ENCODE results near the gene ALDH3A2.
"Not testable (repeated sequence)": the region's sequence is repeated elsewhere in the genome, so short reads cannot be mapped to it uniquely, and the experiment has no call there.

ALDH3A2 gene

DNA sequence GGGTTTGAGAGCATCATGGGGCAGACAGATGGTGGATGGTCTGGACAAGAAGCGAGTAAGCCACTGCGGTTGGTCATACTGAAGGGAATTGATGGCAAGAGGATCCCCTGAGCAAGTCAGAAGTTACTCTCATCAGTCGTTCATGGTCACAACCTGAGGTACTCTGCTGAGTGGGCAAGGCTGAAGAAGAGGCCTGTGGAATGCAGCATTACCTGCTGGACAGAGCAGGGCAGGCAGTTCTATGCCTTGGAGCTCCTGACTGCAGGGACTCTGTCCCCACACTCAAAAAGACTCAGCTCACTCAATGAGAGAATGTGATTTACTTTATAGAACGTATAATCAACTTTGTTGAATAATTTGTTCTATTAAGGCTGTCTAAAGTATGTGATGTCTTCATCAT, 28.3 kb downstream of the ALDH3A2 start:
- no peak for DNase-seq (ENCODE audit: insufficient read length, low spot score)
- no peak for FAIRE-seq

DNA sequence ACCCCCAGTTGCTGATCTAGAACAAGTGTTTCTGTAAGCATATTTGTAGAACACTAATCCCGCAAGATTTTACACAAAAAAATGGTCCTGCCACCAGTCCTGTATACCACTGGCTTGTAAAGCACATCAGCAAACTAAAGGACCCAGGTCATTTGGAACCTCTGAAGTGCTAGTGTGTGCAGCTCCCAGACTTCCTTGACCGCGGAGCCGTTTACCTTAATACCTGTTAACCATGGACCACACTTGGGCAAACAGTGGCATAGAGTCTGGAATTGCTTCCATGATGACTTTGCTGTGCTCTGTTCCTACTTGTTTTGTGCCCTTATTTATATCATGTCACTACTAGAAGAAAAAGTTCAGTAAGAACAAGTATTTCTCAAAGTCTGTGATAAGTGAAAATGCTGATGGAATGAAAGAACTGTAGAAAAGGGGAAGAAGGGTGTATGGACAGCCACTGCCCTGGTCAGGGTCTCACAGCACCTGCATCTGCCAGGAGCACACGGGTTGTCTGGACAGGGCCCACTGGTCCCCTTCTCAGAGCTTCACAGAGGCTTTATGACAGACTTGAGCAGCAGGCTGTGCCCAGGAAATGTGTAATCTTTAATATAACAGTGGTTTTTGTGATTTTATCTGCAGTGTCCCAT, 29.3 kb downstream of the ALDH3A2 start:
- FAIRE-seq = no peak

DNA sequence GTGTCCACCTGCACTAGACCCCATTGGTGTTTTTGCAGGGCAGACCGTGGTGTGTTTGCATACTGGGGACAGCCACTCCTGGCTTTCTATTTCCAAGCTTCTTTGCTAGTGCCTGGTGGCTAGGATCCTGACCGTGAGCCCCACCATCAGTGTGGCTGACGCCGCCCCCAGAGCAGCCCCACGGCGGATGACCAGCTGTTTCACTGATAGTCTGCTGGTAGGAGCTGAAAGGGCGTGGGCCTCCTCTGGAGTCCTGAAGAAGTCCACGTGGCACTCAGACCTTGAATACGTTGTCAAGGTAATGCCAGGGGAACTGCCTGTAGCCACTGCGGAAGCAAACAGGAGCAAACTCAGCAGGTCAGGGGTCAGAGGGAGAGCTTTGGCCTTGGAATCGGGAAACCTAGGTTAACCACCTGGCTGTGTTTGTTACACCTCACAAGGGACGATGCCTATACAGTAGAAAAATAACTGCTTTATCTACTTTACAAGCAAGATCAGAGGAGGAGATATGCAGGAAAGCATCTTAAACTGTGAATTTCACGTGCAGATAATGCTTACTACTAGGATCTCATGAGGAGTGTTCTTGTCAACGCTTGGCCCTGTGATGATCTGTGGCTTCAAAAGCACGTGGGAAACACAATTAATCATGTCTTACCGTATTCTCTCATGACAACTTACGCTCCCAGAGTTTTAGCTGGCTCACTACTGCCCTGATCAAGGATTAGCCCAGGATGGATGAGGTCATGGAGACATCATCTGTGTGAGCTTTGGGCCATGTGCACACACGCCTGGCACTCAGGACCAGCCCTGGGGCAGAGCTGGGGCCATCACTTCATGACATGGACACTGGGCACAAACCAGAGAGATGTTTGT, 30.3 kb downstream of the ALDH3A2 start:
- no peak for FAIRE-seq
- DNase-seq (ENCODE audit: insufficient read length, low spot score) = no peak

More for the DNA sequence above, 29.3 kb downstream of the ALDH3A2 start:
- no peak for DNase-seq (ENCODE audit: insufficient read length, low spot score)

DNA sequence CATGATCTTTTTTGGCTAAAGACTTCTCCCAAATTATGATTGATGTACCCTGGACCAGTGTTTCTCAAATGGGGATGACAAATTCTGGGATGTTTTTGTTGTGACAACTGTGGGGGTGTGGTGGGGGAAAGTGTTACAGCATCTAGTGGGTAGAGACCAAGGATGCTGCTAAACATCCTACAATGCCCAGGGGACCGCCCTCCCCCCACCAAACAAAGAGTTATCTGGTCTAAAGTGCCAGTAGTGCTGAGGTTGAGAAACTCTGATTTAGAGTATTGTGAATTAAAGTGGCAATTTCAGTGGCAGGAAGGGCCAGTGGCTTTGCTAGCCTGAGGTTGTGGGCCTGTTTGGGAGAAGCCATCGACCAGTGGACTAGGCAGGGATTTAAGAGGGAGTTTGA, 34.6 kb downstream of the ALDH3A2 start:
- no peak for DNase-seq (ENCODE audit: insufficient read length, low spot score)

DNA sequence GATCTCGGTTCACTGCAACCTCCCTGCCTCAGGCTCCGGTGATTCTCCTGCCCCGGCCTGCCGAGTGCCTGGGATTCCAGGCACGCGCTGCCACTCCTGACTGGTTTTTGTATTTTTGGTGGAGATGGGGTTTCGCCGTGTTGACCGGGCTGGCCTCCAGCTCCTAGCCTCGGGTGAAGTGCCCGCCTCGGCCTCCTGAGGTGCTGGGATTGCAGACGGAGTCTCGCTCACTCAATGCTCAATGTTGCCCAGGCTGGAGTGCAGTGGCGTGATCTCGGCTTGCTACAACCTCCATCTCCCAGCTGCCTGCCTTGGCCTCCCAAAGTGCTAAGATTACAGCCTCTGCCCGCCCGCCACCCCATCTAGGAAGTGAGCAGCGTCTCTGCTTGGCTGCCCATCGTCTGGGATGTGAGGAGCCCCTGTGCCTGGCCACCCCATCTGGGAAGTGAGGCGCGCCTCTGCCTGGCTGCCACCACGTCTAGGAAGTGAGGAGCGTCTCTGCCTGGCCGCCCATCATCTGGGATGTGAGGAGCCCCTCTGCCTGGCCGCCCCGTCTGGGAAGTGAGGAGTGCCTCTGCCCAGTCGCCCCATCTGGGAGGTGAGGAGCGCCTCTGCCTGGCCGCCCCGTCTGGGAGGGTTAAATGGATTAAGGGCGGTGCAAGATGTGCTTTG, 36.5 kb downstream of the ALDH3A2 start:
- DNase-seq (ENCODE audit: insufficient read length, low spot score); FAIRE-seq: not testable (repeated sequence)

More for the DNA sequence above, 34.6 kb downstream of the ALDH3A2 start:
- FAIRE-seq = no peak

DNA sequence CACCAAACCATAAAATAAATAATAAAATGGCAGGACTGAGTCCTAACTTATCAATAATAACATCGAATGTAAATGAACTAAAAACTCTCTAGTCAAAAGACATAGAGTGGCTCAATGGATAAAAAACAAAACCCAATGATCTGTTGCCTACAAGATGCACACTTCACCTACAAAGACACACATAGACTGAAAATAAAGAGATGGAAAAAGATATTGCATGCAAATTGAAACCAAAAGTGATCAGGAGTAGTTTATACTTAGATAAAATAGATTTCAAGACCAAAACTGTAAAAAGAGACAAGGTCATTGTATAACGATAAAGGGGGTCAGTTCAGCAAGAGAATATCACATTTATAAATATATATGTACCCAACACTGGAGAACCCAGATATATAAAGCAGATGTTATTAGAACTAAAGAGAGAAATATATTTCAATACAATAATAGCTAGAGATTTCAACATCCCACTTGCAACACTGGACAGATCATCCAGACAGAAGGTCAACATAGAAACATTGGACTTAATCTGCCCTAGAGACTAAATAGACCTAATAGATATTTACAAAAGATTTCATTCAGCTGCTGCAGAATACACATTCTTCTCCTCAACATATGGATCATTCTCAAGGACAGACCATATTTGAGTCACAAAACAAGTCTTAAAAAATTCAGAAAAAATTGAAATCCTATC, 38.0 kb downstream of the ALDH3A2 start:
- no peak for DNase-seq (ENCODE audit: insufficient read length, low spot score)

DNA sequence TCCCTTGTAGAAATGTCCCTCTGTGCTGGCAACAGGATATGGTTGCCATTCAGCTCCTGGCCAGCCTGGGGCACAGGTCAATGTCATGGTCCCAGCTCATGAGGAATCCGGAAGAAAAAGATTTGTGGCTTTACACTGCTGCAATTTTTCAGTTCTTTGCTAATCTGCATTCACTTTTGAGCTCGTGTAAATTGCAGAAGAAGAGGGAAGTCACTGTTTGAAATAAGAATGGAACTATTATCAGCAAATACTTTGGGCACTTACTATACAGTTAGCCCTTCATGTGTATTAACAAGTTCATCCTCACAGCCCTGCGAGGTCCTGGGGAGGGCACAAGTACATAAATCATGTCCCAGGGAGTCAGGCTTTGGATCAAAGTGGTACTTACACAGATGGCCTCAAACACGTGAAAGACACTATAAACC, 53.7 kb downstream of the ALDH3A2 start:
- DNase-seq (ENCODE audit: insufficient read length, low spot score) (no peak), FAIRE-seq (no peak)

More for the DNA sequence above, 38.0 kb downstream of the ALDH3A2 start:
- FAIRE-seq = no peak

DNA sequence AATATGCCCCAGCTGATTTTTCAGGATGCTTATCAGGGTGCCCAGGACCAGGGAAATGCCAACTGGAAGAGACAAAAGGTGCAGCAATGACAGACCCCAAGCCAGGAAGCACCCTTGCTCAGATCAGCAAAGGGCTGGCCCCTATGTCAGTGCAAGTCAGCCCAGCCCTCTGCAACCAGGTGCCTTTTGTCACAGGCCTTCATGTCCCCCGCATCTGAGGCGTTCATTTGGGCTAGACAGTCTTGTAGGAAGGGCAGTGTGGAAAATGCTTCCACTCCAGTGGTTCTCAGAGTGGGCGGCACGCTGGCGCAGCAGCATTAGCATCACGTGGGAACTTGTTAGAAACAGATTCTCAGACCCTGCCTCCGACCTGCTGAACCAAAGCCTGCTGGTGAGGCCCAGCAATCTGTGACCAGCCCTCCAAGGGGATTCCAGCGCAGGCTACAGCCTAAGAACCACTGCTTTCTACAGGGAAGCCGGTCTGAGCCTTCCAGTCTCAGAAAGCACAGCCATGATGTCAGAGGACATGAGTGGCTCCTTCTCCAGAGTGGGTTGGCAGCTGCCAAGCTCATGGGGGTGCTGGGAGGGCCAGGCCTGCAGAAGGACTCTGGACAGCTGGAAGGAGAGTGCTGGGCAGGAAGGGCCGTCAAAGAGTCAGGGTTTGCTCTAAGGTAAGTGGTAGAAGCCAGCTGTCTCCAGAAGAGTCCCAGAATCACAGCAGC, 54.7 kb downstream of the ALDH3A2 start:
- DNase-seq (ENCODE audit: insufficient read length, low spot score) (no peak), FAIRE-seq (peak; percentile 52)

DNA sequence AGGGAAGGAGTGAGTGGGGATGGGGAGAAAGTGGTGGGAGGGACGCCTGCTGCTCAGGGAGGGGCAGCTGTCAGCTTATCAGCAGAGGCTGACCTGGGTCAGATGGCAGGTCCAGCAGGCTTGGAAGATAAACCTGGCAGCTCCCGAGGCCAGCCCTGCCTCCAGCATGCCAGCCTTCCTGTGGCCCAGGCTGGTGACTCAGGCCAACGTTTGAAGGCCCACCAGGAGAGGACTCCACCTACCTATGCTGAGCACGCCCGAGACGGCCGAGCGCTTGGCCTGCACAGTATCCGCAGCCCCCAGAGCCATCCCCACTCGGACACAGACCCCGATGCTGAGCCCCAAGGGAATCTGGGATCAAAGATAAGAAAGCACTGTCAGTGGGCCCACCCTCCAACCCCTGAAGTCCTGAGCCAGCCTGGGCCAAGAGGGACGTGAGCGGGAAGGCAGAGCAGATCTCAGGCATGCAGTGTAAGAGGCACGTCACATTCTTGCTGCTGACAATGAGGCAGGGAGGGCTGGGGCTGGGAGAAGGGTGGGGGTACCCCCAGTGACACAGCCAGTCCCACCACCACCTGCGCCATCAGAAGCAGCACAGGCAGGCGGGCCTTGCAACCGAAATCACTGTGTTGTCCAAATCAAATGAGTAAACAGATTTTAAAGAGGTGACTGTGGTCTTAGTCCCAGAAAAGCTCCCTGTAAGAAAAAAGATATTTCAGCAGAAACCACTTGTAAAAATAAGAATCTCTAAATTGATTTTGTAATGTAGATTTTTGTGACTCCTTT, 55.5 kb downstream of the ALDH3A2 start:
- no peak for DNase-seq (ENCODE audit: insufficient read length, low spot score)
- FAIRE-seq = peak; percentile 66

DNA sequence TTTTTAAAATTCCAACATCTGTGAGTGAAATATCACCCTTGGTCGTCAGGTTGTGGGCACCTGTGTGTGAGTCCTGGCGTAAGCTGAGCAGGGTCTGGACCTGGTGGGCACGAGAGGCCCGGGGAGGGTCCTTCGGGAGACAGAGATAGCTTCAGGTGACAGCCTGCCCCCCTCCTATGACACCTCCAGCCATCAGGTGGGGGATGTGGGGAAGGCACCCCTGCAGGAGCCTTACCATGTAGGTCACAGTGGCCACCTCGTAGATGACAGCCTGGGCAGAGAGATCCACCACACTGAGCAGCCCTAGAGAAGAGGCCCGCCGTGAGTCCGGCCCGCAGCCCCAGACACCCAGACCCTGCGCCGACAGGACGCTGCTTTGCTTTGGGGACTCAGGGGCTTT, 56.6 kb downstream of the ALDH3A2 start:
- DNase-seq (ENCODE audit: insufficient read length, low spot score) = no peak
- no peak for FAIRE-seq

DNA sequence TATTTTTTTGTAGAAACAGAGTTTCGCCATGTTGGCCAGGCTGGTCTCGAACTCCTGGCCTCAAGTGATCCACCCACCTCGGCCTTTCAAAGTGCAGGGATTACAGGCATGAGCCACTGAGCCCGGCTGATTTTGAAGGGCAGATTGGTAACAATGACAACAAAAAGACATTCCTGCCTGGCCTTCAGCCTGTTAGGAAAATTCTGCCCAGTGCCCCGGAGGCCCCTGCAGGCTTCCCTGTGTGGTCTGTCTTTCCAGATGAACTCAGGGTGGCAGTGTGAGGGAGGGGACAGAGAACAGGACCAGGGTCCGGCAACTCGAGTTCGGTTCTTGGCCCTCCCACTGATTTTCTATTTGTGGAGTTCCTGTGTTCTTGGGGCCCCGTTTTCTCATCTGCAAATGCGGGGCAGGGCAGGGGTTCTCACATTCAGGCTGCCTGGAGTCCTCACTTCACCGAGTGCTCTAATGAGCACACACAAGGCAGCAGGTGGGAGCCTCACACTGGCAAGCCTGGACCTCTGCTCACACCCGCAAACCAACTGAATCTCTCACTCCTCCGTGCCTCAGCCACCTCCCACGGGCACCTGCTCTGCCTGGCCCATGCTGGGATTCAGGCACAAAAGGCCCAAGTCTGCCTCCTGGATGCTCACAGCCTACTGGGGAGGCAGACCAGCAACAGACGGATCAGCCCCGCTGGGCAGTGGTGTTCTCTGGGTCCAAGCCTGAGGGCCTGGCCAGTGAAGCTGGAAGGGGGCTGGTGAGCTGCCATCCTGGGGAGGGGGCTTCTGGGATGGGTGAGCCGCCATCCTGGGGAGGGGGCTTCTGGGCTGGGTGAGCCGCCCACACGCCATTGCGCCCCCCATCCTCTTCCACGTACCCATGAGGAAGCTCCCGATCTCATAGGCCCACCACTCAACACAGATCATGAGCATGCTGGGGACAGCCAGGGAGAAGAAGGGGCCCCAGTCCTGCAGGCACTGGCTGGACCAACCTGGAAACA, 57.5 kb downstream of the ALDH3A2 start:
- no peak for FAIRE-seq
- no peak for DNase-seq (ENCODE audit: insufficient read length, low spot score)

DNA sequence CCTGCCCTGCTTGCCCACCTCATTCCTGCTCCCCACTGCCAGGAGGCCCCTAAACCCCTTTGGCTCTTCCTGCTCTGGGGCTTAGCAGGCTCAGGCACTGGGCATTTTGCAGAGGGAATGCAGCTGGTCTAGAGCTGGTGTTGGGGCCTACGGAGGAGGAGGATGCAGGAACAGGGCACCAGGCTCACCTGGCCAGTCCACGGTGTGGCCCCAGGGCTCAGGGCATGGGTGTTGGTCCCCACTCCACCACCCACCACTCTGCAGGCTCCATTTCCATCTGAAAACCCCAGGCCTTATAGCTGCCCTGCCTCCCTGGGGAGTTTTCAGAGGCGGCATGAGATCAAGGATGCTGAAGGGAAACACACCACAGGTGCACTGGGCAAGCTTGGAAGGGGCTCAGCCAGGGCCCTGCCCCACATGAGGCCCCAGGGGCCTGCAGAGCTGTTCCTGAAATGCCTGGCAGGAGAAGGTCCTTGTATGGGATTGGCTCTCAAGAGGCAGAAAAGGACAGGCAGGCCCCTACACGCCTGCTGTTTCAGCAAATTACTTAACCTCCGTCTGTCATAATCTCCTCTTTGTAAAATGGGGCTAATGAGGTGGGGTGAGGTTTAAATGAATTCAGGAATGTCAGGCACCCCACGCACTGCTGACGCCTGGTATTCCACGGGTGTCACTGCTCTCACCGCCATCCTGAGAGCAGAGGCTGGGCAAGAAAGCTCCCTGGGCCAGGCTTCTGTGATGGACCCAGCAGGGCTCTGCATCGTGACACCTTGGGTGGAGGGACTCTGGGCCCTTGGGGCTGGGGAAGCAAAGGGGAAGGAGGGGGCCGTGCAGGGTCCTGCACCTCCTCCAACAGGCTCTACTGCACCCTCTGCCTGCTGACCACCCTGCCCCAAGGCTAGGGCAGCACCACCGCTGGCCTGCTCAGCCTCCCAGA, 58.5 kb downstream of the ALDH3A2 start:
- FAIRE-seq = peak; percentile 49

DNA sequence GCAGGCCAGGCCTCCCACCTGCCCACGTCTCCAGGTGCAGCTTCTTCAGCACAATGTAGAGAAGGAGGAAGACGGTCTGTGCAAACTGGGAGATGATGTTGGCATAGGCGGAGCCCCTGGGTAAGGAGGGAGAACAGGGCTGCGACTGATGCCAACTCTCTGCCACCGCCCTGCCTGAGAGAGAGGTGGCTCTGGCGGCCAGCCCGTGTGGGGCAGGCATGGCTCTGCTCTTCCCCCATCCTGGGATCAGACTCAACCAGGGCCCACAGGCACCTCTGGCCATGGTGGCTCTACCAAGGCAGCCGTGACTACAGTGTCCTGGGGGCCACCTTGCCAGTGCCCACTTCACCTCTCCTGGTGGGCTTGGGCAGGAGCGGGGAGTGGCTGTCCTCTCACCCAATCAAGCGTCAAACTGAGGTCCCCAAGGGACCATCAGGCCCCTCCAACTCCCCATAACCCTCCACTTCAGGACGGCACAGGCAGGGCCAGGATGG, 59.2 kb downstream of the ALDH3A2 start:
- peak; percentile 20 for FAIRE-seq
- no peak for DNase-seq (ENCODE audit: insufficient read length, low spot score)

More for the DNA sequence above, 58.5 kb downstream of the ALDH3A2 start:
- DNase-seq (ENCODE audit: insufficient read length, low spot score) = no peak

DNA sequence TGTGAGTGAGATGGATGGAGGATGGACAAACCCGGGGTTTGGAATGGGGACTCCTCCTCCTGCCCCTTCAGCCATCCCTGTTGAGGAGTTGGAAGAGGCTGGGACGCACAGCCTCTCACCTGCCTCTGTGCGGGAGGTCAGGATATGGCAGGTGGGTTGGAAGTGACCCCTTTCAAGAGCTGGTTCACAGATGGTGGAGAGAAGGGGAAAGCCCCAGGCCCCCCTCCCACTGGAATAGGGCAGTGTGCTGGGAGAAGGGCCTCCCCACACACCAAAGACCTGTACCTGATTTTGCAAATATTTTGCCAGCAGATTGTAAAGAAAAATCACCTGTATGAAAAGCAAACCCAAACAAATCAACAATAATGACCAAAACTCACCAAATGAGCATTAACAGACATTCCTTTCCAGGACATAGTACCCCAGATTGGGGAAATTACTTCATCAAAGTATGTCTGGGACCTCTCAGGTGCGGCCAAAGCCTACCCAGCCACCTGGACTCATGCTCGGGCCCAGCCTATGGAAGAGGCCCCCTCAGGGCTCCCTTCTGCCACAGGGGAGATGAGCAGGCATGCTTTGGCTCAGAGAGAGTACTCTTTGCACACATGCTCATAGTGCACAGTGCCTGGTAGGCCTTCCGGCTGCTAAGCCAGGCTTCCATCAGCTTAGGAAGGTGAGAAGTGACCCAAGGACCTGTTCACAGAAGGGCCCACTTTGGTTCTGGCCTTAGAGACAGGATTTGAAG, 60.1 kb downstream of the ALDH3A2 start:
- no peak for FAIRE-seq
- no peak for DNase-seq (ENCODE audit: insufficient read length, low spot score)

DNA sequence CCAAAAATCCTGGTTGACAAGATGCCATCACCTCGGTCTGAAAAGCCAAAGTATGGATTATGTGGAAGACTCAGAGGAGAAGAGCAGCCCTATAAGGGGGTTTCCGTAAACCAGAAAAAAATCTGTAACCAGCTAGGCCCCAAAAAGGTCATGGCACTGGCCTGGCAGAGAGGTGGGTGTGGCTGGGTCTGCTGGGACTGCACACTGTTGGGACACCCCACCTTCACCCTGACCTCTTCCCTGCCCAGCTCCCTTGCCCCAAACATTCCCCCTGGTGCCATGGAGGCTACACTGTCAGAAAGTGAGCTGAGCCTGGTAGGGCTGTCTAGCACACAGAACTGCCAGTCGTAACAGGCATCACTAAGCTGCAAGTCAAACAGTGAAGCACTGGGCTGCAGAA, 61.3 kb downstream of the ALDH3A2 start:
- DNase-seq (ENCODE audit: insufficient read length, low spot score) = no peak
- FAIRE-seq = no peak

DNA sequence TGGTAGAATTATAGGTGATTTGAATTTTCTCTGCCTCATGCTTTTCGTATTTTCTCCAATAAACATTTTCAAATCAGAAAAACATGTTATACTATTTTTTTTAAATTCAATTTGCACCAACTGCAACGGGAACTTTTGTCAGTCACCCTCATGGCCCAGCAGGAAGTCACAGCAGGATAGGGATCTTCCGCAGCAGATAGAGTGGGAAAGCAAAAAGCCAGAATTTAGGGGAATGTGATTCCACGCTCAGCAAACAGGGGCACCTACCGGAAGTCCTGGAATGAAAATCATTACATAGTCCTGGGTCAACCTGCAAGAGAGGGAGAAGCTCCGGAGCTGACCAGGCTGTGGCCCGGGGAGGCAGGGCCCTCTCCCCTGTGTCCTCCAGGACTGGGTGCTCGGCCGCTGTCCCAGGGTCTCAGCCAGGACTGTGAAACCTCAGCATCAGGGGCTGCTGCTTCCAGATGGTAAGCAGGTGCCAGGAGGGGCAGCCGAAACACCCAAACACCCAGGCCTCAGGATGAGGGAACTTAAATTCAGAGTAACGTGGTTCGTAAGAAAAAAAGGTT, 64.0 kb downstream of the ALDH3A2 start:
- DNase-seq (ENCODE audit: insufficient read length, low spot score) = no peak
- no peak for FAIRE-seq

Measured in HTR-8/SVneo (cell line).